ENCODE measurements around the gene VAV2.

VAV2 gene

DNA sequence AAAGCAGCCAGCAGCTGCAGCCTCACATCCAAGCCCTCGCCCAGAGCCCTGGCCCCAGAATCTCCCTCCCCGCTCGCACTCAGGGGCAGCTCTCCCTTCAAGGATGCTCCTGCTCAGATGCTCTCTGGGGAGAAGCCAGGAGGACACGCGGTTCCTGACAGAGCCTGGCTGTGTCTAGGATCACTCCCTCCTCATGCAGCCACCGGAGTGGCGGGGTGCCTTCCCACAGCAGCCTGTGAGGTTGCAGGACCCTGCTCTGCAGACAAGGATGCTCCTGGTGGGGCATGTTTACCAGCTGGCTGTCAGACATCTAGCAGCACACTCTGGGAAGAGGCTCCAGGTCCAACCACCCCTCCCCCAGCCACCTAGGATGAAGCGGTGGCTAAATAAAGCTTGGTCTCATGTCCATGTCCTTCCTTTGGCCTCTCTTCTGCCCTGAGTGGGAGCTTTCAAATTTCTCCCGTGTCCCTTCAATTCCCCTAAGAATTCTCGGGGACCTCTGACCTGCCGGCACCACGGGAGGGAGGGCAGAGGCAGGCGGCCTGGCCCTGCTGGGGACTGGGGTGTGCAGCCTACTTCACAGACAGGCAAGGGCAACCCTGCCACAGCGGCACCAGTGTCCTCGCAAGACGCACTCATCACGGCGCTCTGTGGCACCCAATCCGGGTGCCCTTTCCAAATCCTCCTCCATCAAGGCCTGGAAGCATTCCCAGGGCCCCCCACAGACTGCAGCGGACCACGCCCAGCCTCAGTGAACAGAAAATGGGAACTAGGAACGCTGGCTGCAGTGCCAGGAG is 165.6 kb downstream of the VAV2 start:
- TF ChIP-seq, protein P1, sequence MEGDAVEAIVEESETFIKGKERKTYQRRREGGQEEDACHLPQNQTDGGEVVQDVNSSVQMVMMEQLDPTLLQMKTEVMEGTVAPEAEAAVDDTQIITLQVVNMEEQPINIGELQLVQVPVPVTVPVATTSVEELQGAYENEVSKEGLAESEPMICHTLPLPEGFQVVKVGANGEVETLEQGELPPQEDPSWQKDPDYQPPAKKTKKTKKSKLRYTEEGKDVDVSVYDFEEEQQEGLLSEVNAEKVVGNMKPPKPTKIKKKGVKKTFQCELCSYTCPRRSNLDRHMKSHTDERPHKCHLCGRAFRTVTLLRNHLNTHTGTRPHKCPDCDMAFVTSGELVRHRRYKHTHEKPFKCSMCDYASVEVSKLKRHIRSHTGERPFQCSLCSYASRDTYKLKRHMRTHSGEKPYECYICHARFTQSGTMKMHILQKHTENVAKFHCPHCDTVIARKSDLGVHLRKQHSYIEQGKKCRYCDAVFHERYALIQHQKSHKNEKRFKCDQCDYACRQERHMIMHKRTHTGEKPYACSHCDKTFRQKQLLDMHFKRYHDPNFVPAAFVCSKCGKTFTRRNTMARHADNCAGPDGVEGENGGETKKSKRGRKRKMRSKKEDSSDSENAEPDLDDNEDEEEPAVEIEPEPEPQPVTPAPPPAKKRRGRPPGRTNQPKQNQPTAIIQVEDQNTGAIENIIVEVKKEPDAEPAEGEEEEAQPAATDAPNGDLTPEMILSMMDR (conservative IDR thresholded peaks at IDR 0.05; ENCODE audit: control insufficient read depth, insufficient read depth, low read depth, low read length): no peak
- H3K4me3 ChIP-seq (ENCODE audit: control insufficient read depth, low read depth, low read length): no peak overlapping the region
- DNase-seq (ENCODE audit: low read depth): no peak

DNA sequence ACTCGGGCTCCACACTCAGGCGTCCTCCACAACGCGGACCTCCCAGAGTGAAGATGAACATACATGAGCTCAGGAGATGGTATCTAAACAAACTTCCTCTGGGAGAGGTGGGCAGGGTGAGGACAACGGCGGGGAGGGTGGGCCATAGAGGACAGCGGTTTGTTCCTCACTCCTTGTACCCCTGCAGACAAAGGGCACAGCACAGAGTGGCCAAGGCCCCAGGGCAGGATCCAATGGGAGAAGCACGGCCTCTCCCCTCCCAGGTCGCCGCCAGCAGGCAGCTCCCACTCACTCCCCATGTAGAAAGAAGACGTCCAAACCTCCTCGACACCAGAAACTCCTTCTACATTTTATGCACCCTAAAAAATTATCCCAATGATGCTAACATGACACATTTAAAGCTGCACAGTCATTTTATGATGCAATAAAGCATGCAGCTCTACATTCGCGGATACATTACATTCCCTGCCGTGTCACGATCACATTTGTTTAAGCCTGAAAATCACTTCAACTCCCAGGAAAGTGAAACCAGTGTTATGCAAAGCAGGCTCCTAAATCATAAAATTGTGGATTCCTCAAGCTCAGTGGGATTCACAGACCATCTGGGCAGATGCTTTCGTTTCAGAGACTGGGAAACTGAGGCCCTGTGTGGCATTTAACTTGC is 166.4 kb downstream of the VAV2 start:
- peak; percentile 44 for DNase-seq (ENCODE audit: low read depth)
- no peak overlapping the region for H3K4me3 ChIP-seq (ENCODE audit: control insufficient read depth, low read depth, low read length)
- TF ChIP-seq, protein P1 (conservative IDR thresholded peaks at IDR 0.05; ENCODE audit: control insufficient read depth, insufficient read depth, low read depth, low read length): no peak

DNA sequence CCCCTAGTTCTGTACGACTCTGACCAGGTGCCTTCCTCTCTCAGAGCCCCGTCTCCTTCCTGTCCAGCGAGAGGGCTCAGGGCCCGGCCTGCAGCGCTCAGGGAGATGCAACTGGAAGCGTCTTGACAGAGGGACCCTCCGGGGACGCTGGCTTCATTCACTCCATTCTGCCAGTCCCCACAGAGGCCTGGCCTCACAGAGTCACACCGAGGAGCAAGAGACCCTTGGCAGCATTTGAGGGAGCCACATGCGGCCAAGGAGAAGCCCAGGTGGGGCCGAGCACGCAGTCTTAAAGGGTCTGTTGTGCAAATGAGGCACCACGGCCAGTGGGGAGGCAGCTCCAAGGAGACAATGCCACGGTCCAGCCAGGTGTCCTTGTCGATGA is 167.3 kb downstream of the VAV2 start:
- no peak overlapping the region for H3K4me3 ChIP-seq (ENCODE audit: control insufficient read depth, low read depth, low read length)
- DNase-seq (ENCODE audit: low read depth): no peak
- TF ChIP-seq, protein P1 (conservative IDR thresholded peaks at IDR 0.05; ENCODE audit: control insufficient read depth, insufficient read depth, low read depth, low read length): no peak

DNA sequence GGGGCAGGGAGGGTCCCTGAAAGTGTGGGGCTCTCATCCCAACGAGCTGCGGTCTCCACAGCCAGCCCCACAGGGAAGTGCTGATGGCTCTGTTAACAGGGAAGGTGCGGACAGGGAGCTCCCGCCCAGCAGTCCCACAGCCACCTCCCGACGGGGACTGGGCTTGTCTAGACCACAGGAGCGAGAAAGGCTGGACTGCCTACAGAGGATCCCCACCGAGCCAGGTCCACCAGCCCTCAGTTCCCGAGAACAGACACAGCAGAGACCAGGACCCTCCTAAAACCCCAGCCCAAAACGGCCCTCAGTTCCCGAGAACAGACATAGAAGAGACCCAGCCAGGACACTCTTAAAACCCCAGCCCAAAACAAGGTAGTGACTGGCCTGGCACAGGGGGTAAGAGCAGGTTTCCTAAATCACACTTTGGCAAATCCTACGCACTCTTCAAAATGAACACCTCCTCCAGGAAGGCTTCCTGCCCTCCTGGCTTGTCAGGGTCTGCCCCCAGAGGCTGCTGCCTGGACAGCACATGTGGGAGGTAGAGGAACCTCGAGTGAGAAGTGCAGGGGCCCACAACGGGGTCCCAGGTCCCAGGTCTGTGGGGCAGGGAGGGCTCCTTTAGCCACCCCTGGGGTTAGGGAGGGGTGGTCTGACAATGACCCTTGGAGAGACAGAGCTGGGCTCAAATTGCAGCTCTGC is 167.9 kb downstream of the VAV2 start:
- H3K4me3 ChIP-seq (ENCODE audit: control insufficient read depth, low read depth, low read length): no peak overlapping the region
- TF ChIP-seq, protein P1 (conservative IDR thresholded peaks at IDR 0.05; ENCODE audit: control insufficient read depth, insufficient read depth, low read depth, low read length): no peak
- no peak for DNase-seq (ENCODE audit: low read depth)

DNA sequence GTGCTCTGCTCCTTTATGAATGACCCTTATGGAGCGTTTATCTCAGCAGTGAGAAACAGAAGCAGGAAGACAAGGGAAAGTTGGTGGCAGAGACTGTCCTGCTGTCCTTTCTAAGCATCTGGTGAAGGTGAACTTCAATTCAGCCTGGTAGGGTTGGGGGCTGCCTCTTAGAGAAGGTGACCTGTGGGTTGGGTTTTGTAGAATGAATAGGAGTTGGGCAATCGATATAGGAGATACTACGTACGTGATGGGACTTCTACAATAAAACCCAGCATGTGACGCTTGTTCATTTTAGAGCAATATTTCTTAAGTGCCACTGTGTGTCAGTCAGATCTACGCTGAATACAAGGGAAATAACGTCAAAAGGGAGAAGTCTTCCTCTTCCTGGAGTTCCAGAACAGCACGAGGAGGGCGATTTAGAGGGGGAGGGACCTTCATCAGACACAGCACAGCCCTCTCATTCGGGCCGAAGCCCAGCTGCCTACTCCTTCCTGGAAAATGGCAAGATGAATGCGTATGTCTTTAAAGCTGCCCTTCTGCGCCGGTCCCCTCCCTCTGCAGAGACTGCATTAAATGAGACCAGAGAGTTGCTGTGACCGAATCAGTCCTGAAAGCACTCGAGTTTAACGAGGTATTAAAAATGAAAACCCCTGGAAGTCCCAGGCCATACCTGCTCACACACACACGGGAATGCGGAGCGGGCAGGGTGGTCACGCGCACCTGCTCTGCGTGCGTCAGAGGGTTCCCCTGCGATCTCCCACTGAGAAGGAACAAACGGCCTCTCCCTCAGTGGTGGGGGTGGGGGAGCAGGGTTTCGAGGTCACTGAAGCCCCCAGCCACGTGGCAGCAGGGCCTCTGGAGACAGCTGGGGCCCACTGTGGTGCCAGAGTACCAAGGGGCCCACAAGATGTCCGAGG is 168.7 kb downstream of the VAV2 start:
- TF ChIP-seq, protein P1 (conservative IDR thresholded peaks at IDR 0.05; ENCODE audit: control insufficient read depth, insufficient read depth, low read depth, low read length): no peak
- no peak overlapping the region for H3K4me3 ChIP-seq (ENCODE audit: control insufficient read depth, low read depth, low read length)
- DNase-seq (ENCODE audit: low read depth): no peak

All from fibroblast of mammary gland (primary cell).